Stimulated activated CD8-positive, alpha-beta memory T cell treated with anti-CD3 and anti-CD28 coated beads, Interleukin-15, amount 100 ng/mL, for 24 hours (primary cell): ENCODE measurements around the gene FOXL3.
"Not testable (repeated sequence)": the region's sequence is repeated elsewhere in the genome, so short reads cannot be mapped to it uniquely, and the experiment has no call there.

Experiments
- DNase-seq: peaks from one replicate; pipeline ENCODE4 v3.0.0-alpha.2; 2020; ENCODE audit warnings: low read depth

FOXL3 gene

GRCh38 chr7:255038-255435, 34.9 kb upstream of the FOXL3 start:
- DNase-seq: no peak

GRCh38 chr7:255721-256361, 34.1 kb upstream of the FOXL3 start:
- no peak for DNase-seq

- no peak for DNase-seq
Measured at GRCh38 chr7:256461-256940, 33.5 kb upstream of the FOXL3 start.

- DNase-seq: no peak
Measured at GRCh38 chr7:256981-257646, 32.9 kb upstream of the FOXL3 start.

DNA sequence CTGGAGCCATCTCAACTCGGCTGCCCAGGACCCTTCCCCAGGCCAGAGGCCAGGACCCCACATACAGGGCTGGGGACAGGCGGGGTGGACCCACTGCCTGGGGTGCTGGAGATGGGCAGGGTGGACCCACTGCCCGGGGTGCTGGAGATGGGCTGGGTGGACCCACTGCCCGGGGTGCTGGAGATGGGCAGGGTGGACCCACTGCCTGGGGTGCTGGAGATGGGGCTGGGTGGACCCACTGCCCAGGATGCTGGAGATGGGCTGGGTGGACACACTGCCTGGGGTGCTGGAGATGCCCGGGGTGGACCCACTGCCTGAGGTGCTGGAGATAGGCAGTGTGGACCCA, 32.4 kb upstream of the FOXL3 start:
- no peak for DNase-seq

DNA sequence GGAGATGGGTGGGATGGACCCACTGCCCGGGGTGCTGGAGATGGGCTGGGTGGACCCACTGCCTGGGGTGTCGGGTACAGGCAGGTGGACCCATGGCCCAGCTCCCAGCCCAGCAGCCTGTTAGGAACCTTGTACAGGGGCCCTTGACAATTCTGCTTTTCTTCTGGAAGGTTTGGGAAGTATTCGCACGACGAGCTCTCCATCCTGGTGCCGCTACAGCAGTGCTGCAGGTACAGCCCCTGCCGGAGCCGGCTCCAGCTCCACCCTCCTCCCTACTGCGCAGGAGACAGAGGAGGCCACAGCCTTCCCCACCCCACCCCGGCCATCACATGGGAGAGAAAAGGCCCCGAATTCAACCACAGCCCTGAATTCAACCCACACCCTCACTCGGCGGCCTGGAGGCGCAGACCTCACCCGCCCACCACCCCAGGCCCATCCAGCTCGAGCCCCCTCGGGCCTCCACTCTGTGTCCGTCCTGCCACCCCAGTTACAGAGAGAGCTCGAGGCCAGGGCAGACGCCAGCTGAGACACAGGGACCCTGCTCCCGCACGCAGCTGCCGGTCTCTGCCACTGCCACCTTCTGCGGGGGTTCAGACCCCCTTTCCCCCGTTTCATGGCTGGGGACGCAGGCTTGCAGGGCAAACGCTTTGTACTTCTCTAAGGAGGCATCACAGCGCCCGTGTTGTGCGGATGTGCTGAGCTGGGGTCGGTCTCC, 31.3 kb upstream of the FOXL3 start:
- DNase-seq: no peak

DNA sequence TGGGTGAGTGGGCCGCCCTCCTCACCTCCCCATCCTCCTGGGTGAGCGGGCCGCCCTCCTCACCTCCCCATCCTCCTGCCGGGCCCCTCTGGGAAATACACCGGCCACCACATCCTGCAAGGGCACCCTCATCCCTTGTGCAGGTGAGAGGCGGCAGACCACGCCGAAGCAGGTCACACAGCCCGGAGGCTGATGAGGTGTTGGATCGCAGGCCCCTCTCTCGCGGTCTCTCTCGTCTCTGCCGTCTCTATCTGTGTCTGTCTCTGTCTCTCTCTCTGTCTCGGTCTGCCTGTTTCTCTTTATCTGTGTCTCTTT, 30.8 kb upstream of the FOXL3 start:
- no peak for DNase-seq

- no peak for DNase-seq
Measured at GRCh38 chr7:259751-260405, 30.1 kb upstream of the FOXL3 start.

GRCh38 chr7:260441-261281, 29.3 kb upstream of the FOXL3 start:
- no peak for DNase-seq

DNA sequence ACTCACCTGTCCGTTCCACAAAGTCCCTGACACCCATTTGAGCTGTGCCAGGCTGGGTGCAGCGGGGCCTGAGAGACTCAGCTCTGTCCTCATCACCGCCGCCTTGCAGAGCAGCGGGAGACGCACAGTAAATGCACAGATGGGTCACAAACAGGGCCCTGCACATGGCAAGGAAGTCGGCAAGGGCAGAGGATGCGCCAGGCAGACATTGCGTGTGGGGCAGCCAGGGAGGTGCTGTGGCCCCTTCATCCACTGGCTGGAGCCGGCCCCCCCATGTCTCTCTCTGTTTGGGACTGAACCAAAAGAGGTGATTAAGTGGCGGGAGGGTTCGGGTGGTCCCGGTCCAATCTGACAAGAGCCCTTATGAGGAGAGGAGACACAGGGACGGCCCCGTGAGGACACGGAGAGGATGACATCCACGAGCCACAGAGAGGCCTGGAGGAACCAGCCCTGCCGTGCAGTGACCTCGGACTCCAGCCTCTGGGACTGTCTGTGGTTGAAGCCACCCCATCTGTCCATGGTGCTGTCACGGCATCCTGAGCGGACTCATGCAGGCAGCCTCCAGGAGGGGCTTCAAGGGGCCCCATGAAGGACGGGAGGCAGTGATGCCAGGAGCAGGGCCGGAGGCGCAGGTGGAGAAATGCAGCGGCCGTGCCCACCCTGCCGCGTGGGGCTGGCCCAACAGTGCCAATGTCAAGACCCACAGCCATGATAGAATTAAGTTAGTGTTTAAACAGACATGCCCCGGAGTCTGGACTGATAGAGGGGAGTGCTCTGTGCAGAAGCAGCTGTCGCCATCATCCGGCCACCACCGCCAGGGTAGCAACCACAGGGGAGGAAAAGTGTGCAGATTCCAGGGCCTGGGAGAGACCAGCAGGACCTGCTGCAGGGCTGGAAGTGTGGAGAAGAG, 28.4 kb upstream of the FOXL3 start:
- DNase-seq: no peak

- no peak for DNase-seq
Measured at GRCh38 chr7:262251-262572, 27.8 kb upstream of the FOXL3 start.

DNA sequence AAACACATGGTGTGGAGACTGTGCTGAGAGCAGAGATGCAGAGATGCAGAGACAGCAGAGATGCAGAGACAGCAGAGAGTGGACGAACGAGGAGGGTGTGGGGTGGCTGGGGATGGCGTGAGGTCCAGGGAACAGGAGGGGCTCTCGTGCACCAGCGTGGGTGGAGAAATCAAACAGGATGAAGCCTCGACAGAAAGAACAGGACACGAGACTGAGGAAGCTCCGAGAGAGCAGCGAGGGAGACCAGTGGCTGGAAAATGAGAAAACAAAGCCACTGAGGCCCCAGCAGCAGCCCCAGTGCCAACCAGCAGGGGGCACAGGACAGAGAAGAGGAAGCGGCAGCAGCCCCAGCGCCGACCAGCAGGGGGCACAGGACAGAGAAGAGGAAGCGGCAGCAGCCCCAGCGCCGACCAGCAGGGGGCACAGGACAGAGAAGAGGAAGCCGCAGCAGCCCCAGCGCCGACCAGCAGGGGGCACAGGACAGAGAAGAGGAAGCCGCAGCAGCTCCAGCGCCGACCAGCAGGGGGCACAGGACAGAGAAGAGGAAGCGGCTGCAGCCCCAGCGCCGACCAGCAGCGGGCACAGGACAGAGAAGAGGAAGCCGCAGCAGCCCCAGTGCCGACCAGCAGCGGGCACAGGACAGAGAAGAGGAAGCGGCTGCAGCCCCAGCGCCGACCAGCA, 27.2 kb upstream of the FOXL3 start:
- peak; percentile 55 for DNase-seq

DNA sequence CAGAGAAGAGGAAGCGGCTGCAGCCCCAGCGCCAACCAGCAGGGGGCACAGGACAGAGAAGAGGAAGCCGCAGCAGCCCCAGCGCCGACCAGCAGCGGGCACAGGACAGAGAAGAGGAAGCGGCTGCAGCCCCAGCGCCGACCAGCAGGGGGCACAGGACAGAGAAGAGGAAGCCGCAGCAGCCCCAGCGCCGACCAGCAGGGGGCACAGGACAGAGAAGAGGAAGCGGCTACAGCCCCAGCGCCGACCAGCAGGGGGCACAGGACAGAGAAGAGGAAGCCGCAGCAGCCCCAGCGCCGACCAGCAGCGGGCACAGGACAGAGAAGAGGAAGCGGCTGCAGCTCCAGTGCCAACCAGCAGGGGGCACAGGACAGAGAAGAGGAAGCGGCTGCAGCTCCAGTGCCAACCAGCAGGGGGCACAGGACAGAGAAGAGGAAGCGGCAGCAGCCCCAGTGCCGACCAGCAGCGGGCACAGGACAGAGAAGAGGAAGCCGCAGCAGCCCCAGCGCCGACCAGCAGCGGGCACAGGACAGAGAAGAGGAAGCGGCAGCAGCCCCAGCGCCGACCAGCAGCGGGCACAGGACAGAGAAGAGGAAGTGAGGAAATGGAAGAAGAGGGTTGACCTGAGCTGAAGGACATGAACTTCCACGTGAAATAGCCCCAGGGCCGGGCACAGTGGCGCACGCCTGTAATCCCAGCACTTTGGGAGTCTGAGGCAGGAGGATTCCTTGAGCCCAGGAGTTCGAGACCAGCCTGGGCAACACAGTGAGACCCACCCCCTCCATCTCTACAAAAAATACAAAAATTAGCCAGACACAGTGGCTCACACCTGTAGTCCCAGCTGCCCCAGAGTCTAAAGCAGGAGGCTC, 26.3 kb upstream of the FOXL3 start:
- not testable (repeated sequence) for DNase-seq

DNA sequence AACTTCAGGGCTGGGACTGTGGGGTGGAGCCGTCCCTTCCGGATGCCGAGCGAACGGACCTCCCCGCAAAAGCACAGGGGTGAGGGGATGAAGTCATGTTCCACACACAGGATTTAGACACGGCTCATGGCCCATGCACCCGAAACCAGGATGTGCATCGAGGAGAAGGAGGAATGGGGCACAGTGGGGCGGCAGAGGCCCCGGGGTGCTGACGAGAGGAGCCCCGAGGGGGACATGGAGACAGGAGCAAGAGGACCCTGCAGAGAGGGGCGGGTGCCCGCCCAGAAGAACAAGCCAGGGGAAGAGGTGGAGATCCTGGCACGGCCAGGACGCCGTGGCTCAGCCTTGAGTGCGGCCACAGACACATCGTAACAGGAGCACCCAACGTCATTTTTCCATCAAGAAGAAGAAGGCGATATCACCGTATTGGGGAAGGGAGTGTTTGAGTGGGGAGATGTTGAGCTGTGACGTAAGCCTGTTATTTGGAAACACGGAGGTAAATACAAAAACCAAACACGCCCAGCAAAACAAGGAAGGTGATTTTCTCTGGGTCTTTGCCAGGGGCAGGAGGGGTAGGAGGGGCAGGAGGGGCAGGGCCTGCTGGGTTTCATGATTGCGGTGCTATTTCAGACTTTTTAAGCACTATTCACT, 25.3 kb upstream of the FOXL3 start:
- no peak for DNase-seq

- no peak for DNase-seq
Measured at GRCh38 chr7:265192-265997, 24.6 kb upstream of the FOXL3 start.

DNA sequence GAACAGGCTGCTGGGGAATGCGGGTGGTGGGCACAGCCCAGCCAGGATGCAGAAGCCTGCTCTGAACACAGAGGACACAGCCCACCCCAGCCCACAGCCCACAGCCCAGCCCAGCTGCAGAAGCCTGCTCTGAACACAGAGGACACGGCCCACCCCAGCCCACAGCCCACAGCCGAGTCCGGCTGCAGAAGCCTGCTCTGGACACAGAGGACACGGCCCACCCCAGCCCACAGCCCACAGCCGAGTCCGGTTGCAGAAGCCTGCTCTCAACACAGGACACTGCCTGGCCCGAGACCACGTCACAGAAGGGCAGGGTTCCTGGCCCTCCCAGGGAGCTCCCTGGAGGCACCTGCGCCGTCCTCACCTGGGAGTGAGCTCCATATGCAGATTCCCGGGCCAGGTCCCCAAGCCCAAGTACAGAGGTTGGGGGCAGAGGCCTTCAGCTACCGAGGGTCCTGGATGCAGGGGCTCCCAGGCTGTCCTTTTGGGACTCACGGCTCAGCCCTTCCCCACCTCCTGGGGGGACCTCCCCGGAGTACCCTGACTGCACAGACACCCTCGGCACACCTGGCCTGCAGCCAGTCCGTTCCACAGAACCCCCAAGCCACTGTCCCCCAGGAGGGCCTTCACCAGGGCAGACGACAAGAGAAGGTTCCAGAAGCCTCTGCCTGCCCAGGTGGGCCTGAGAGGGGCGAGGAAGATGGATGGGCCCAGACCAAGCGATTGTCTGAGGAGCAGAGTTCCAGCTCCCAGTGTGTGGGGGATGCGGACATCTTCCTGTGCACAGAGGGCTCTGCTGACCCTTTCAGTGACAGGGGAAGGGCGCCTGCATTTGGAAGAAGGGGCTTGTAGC, 23.7 kb upstream of the FOXL3 start:
- no peak for DNase-seq
